ENCODE results near the gene IKBKG.
"Not testable (repeated sequence)": the region's sequence is repeated elsewhere in the genome, so short reads cannot be mapped to it uniquely, and the experiment has no call there.

Gene IKBKG

DNA sequence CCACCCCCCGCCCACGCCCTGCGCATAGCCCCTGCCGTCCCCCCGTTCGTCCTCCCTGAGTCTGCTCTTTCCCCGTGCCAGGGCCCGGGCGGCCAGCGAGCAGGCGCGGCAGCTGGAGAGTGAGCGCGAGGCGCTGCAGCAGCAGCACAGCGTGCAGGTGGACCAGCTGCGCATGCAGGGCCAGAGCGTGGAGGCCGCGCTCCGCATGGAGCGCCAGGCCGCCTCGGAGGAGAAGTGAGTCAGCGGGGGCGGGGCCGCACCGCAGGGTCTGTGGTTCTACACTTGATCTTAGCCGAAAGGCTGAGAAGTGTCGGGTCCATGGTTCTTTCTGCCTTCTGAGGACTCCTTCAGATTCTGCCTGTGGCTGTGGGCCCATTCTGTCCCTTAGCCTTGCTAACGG, 12.9 kb downstream of the IKBKG start:
- not testable (repeated sequence) for DNase-seq

GRCh38 chrX:154562295-154562694, 14.9 kb downstream of the IKBKG start:
- DNase-seq = not testable (repeated sequence)

DNA sequence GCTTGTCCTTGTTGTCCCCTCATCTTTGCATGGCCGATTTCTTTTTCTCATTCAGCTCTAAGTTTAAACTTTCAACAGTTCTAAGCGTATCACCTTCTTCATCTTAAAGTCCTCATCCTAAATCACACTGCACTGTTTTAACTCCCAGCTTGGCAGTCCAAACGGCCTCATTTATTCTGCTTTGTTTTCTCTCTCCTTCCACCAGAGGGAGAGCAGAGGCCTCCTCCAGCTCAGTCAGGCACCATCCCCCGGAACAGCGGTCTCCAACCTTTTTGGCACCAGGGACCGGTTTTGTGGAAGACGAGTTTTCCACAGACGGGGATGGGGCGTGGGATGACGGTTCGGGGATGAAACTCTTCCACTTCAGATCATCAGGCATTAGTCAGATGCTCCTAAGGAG, 22.9 kb downstream of the IKBKG start:
- not testable (repeated sequence) for DNase-seq

DNA sequence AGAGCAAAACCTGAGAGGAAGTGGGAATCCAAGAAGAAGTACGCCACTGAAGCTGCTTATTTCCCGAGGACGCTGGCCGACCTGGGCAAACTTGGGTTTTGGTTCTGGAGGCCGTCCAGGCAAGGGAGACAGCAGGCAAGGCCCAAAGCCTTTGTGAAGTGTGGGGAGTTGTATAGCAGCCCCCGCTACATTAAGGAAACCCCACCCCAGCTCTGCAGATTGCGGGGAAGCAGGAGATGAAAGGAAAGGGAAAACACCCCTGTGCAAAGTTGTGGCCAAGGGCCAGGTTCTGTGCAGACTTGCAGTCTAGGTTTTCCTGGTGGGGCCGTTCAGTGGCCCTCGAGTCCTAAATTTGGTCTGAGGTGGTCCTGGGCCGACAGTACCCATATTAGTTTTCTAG, 25.6 kb downstream of the IKBKG start:
- not testable (repeated sequence) for DNase-seq

- DNase-seq = not testable (repeated sequence)
Observed at GRCh38 chrX:154575076-154575475, 27.7 kb downstream of the IKBKG start.

GRCh38 chrX:154582994-154583393, 35.6 kb downstream of the IKBKG start:
- DNase-seq = not testable (repeated sequence)

DNA sequence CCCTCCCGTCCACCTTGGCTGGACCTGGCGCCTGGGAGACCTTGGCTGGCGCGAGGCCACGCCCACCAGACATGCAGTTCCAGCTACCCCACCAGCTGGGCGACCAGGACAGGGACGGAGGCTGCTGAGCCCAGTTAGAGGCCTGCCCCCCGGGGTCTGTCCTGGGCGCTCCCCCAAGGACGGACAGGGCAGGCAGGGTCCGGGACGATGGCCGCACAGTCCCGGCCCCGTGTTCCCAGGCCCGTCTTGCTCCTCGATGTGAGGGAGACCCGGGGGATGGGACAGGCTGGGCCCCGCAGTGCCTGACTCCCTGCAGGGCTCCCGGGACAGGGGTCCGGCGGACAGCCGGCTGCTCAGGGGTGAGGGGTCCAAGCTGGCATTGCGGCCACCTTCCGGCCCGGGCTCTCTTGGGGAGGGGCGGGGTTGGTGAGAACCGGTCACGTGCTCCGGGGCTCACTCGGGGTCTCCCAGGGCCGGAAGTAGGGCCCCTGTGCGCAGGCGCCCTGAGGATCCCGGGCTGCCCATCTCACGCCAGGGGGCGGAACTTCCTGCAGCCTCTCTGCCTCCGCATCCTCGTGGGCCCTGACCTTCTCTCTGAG, 37.3 kb downstream of the IKBKG start, which contains the start of gene CTAG1A:
Gene CTAG1A, plus strand, starts transcription at position 549 of the 599 bp plus-strand sequence. CDS start 74 bp downstream, outside the sequence.
- DNase-seq = not testable (repeated sequence)

DNA sequence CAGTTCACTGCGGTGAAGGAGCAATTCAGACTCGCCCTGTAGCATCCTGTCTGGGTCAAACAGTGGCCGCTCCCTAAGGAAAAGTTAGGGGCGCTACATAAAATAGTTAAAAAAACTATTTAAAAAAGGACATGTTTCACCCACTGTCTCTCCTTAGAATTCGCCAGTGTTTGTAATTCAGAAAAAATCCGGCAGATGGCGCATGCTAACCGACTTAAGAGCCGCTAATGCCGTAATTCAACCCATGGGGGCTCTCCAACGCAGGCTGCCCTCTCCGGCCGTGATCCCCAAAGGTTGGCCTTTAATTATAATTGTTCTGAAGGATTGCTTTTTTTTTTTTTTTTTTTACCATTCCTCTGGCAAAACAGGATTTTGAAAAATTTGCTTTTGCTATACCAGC, 43.0 kb downstream of the IKBKG start:
- DNase-seq = not testable (repeated sequence)

DNA sequence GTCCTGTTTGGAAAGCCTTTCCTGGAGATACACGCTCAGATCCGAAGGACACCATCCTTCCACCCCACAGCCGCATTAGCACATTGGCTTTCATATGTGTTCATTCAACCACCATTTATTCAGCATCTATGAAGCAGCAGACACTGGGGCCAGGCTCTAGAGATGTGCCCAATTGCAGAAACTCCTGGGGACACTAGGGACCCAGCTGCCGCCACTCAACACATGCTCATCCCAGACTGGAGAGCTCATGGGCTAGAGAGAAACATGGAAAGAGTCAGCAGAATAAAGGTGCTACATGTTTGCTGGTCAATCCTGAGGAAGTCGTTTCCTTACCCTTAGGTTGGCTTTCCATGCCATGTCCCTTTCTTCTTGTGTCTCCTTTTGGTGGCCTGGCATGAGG, 45.1 kb downstream of the IKBKG start:
- no peak for DNase-seq

DNA sequence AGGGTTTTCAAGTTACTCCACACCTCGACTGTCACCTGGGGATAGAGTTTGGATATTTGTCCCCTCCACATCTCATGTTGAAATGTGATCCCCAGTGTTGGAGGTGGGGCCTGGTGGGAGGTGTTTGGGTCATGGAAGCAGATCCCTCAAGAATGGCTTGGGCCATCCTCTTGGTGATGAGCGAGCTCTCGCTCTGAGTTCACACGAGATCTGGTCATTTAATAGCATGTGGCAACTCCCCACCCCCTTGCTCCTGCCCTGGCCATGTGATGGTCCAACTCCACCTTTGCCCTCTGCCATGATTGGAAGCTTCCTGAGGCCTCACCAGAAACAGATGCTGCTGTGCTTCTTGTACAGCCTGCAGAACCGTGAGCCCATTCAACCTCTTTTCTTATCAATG, 45.8 kb downstream of the IKBKG start:
- DNase-seq = no peak

GRCh38 chrX:154594491-154594890, 47.1 kb downstream of the IKBKG start:
- DNase-seq = no peak

DNA sequence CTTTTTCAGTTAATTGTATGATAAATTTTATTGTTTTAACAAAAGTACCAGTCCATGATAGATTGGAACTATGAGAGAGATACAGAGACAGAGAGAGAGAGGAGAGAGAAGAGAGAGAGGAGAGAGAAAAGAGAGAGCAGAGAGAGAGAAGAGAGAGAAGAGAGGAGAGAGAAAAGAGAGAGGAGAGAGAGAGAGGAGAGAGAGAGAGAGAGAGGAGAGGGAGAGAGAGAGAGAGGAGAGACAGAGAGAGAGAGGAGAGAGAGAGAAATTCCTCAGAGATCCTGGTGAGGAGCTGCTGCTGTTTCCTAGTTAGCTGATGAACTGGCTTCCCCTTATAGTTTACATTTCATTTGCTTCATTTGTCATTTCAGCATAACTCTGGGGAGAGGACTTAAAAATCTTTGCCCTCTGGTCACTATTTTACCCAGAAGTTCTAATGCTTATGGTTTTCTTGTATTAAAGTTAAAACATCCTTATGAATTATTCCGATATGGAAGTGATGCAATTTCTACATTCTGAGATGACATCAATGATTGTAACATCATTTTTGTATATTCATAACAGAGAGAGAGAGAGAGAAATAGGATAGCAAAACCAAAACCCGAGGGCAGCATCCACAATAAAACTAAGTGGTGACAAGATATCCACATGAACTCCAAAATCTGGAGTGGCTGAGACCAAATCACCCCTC, 48.3 kb downstream of the IKBKG start:
- DNase-seq = no peak

- no peak for DNase-seq
Observed at GRCh38 chrX:154596290-154596929, 49.0 kb downstream of the IKBKG start.

DNA sequence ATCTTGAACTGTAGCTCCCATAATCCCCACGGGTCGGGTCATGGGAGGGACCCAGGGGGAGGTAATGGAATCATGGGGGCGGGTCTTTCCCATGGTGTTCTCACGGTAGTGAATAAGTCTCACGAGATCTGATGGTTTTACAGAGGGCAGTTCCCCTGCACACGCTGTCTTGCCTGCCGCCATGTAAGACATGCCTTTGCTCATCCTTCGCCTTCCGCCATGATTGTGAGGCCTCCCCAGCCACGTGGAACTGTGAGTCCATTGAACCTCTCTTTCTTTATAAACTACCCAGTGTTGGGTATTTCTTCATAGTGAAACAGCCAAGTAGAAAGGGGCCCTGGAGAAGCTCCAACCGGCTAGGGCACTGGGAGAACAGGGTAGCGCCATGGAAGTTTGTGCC, 49.8 kb downstream of the IKBKG start:
- no peak for DNase-seq

GRCh38 chrX:154598656-154599055, 51.2 kb downstream of the IKBKG start:
- DNase-seq = no peak

DNA sequence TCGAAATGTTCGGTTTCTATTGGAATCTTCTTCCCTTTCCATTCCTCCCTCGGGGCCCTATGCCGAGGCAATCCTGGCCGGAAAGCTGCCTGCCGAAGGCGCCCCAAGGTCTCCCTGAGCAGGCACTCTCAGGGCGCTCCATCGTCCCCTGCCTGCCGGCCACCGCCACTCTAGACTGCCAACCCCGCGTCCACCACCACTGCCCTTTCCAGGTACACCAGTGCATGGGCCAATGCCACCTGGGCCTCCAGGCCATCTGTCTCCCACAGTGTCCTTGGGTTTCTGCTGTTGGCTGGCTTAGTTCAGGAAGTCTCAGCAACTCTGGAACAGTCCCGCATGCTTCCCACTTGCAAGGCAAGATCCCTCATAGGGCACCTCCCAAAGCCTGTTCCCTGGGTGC, 52.1 kb downstream of the IKBKG start:
- DNase-seq = no peak

DNA sequence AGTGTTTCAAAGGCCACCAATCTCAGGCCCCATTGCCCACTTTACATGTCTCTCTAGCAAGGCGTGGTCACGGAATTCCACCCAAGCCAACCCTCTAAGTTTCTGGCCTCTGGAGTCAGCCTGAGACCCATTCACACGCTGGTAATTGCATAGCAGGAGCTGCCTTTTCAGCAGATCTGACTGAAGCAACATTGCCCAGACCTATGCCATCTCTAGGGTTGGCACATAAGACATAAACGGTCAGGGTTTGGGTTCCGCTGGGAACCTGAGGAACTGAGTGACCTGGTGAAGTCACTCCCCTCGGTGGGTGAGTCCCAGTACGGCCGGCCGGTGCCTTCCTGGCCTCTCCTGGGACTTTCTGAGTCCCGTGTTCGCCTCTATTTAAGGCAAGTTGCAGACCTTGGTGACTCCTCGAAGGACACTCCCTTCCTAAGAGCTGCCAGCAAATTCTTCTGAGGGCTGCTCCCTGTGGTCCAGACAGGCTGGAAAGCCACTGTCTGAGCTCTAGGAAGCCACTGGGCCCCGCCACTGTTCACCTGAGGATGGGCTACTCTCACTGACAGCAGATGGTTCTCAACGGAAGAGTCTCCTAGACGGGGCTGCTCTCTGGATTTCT, 53.4 kb downstream of the IKBKG start:
- no peak for DNase-seq

- DNase-seq = no peak
Observed at GRCh38 chrX:154602226-154602625, 54.8 kb downstream of the IKBKG start.

GRCh38 chrX:154602766-154603437, 55.5 kb downstream of the IKBKG start:
- DNase-seq = no peak

- no peak for DNase-seq
Observed at GRCh38 chrX:154603438-154604430, 56.3 kb downstream of the IKBKG start.

- DNase-seq = no peak
Observed at GRCh38 chrX:154605566-154605965, 58.1 kb downstream of the IKBKG start.

DNA sequence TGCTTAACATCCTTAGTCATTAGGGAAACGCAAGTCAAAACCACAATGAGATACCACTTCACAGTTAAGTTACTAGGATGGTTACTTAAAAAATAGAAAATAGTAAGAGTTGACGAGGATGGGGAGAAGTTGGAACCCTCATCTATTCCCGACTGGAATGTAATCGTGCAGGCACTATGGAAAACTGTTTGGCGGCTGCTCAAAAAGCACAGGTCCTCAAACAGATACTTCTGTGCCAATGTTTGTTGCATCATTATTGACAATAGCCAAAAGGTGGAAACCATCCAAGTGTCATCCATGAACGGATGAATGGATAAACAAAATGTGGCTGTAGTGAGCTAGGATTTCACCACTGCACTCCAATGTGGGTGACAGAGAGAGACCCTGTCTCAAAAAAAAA, 60.0 kb downstream of the IKBKG start:
- no peak for DNase-seq
